NCI-H1417 (cell line): Measurements from ENCODE around the gene NCF1.
"Not testable (repeated sequence)": the region's sequence is repeated elsewhere in the genome, so short reads cannot be mapped to it uniquely, and the experiment has no call there.

Experiments used
- DNase-seq, 3 experiments: peaks; one replicate each; lab custom pipeline; 2025; lab: John Stamatoyannopoulos, UW

The NCF1 gene

DNA sequence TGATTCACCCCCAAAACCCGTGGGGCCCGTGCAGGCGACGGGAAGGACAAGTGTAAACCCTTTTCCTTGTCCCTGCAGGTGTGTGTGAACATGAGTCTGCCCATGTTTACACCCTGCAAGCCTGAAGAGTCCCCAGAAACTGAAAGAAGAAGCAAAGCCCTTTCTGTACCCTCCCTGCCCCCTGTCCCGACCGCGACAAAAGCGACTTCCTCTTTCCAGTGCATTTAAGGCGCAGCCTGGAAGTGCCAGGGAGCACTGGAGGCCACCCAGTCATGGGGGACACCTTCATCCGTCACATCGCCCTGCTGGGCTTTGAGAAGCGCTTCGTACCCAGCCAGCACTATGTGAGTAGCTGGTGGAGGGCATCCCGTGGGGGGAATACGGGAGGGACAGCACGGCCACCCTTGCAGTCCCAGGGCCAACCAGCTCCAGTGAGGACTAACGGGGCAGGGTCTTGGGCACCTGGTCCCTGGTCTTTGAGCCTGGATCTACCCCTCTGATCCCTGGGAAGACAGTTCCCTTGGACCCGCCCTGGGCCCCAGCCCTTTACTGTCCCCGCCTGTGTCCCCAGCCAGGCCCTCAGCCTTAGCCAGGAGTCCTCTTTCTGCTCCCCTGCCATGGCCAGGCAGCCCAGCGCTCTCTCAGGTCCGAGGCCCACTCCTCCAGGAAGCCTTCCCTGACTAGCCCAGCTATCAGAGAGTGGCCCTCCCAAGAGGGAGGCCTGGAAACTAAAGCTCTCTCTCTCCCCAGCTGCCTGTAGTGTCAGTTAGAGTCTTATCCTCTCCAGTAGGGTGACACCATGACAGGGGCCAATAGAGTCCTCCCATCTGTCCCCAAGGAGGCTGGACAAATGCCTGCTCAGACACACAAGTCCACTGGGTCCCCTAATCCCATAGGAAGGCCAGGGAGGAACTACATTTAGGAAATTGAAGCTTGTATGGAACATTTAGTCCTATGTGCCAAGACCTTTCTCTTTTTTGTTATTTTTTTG, at the start of gene NCF1:
Gene NCF1 (plus strand): TSS at position 252 of the 991 bp plus-strand sequence. CDS start 21 bp downstream, at position 273.
- DNase-seq: not testable (repeated sequence)

DNA sequence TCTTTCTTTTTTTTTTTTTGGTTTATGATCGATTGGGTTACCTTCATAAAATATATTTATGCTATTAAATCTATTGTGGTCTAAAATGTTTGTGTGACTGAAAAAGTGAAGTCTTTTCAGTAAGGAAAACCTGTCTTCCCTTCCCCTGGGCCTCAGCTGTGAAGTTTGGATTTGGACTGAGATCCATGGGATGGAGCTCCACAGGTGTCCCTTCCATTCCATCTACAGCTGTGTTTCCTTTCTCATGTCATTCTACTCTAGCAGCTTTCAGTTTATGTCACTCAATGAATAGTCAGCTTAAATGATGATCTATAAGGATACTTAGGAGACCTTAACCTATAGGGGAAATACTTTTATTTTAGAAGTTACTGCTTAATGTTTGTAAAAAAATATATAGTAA, 48.0 kb upstream of the NCF1 start:
- no peak for DNase-seq

DNA sequence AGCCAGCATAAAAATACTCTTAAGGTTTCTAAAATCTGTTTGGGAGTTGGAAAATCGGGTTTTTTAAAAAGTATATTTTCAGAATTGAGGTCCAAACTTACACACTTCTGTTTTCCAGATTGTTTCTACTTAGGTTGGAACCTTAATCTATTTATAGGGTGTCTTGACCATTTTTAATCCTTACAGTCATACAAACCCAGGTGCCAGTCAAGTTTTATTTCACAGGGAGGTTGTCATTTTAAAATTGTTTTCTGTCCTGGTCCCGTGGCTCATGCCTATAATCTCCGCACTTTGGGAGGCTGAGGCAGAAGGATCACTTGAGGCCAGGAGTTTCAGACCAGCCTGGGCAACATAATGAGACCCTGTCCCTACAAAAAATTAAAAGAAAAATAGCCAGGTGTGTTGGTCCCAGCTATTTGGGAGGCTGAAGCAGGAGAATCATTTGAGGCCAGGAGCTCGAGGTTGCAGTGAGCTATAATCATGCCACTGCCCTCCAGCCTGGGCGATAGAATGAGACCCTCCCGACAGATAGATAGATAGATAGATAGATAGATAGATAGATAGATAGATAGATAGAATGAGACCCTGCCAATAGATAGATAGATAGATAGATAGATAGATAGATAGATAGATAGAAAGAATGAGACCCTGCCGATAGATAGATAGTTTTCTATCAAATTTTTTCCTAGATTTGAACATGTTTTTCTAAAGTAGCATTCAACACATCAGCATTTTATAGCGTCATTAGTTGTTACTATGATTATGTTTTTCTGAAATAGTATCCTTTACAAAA, 47.3 kb upstream of the NCF1 start:
- no peak for DNase-seq

DNA sequence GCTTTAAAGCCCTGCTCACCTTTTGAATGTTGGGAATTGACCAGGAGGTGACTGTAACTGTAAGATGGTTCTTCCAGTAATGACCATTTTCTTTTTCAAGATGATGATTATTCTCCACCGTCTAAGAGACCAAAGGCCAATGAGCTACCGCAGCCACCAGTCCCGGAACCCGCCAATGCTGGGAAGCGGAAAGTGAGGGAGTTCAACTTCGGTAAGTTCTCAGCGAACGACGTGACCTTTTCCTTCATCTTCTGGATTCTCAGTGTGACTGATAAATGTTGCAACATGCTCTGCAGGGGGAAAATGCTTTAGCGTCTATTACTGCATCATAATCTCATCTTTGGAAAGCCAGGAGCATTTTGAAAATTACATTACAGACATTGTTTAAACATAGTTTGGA, 45.1 kb upstream of the NCF1 start:
- DNase-seq: not testable (repeated sequence)

DNA sequence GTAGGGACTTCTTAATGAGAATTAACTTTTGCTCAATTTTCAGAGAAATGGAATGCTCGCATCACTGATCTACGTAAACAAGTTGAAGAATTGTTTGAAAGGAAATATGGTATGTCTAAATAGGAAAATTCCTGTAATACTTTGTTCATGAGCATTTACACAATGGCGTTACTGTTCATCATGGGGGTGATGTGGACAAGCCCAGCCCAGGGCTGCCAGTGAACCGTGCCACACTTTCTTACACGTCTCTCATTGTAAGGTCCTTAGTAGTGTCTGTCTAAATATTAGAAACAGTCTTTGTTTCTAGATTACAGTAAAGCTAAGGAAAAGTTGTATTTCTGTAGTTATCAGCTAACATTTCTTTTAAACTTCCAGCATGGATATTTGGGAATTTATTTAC, 43.6 kb upstream of the NCF1 start:
- DNase-seq: not testable (repeated sequence)

DNA sequence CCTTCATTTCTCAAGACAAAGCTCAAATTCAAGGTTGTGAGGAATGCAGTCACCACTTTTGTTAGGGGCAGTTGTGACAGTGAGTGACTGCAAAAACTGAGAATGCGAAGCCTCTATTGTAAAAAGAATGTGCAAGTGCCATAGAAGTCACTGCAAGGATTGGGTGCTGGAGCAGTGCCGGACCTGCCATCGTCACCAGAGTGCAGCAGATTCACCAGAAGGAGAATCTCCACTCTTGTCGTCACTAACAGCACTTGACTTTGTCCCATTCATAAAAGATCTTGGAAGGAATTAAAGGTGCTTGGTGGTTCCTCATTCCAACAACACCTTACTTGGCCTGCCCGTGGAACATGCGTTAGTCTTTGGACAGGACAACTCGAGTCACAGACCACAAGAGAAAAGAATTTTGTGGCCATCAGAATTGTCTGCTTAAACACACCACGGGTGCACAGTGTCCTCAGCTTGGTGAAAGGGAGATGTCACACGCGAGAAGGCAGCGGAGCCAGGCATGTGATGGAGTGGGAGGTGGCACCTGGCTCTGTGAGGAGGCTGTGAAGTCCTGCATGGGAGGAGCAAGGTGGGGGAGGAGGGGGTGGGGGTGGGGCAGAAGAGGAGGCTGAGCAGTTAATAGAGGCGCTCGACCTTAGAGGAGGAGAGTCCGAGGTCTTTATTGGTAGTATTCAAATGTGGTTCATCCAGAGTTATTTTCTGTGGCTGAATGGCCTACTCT, 33.7 kb upstream of the NCF1 start:
- not testable (repeated sequence) for DNase-seq

DNA sequence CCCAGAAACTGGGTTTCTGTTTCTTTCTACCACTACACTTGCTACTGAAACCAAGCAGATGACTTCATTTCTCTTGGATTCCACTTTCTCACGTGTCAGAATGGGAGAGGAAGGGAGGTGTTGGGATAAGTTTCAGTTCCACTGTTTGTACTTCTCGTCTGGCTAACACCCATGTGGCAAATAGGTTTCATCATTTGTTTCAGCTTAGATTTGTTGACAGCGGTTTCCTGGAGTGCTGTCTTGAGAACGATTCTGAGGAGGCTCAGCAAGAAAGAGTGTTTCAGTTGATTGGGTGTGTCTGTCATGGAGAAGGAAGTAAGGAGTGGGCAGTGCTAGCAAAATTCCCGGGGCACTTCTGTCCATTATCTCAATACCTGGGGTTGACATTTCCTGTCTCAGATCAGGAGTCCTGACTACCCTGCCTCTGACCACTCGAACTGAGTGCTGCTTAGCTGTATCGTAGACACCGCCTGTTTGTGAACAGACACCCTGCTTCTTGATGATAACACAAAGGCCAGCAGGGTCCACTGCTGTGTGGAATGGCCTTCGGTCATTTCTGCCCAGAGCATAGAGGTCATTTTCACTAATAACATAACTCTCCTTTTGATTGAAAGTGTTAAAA, 29.8 kb upstream of the NCF1 start:
- not testable (repeated sequence) for DNase-seq

DNA sequence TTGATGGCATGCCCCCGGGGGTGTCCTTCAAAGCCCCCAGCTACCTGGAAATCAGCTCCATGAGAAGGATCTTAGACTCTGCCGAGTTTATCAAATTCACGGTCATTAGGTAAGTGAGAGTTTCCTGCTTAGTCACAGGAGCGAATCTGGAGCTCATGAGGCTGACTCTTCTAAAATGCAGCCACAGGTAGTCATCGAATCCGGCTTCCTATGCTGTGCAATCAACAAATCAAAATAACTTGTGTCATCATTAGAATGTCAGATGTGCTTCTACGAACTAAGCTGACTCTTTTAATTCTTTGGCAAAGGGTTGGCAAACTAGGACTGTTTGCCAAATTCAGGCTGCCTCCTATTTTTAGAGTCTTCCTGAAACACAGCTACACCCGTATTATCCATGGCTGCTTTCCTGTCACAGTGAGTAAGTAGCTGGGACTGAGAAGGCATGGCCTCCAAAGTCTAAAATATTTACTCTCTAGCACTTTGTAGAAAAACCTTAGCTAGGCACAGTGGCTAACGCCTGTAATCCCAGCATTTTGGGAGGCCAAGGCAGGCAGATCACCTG, 19.8 kb upstream of the NCF1 start:
- DNase-seq: not testable (repeated sequence)

DNA sequence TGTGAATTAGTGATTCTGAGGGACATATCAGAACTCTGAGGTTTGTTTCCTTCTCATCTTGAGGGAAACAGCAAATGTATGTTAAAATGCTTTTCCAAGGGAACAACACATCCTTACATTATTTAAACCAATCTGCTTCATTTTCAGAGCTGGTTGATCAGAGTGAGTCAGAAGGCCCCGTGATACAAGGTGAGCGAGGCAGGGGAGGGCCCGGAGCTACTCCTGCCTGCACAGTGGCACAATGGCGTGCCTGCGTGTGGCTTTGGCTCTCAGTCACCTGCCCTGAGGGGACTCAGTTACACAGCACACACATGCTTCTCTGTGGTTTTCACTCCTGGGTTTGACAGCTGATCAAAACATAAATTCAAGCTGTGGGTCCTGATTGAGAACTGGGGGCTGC, 17.1 kb upstream of the NCF1 start:
- DNase-seq: not testable (repeated sequence)

DNA sequence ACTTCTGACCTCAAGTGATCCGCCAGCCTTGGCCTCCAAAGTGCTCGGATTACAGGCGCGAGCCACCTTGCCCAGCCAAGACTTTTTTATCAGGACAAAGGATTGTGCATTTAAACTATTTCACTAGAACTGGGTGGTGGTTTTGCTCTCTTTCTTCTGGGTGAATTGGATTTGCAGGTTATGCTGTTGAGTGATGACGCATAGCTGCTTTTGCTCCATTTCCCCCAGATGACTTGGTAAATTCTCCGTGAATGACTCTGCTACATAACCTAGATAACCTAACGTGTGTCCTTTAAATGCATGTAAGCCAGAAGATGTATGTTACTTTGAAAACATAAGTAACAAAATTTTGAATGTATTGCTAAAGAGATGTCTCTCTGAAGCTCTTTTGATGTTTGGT, 15.5 kb upstream of the NCF1 start:
- DNase-seq: not testable (repeated sequence)

DNA sequence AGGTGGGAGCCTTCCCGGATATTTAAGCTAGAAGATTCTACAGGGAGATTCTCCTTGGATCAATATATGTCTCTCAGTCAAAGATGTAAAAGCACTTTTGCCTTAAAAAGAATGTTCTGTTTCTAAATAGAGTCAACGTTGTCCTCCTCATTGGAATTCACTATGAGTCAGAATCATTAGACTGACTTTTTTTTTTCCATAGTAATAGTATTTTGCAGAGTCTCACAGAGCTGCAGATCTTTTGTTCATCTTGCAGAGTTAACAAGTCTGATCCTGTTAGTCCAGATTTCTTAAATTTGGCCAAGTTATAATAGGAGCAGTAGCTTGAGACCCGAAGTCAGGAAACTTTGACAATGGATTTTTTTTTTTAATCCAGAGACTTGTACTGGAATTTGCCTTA, 14.8 kb upstream of the NCF1 start:
- DNase-seq: not testable (repeated sequence)

DNA sequence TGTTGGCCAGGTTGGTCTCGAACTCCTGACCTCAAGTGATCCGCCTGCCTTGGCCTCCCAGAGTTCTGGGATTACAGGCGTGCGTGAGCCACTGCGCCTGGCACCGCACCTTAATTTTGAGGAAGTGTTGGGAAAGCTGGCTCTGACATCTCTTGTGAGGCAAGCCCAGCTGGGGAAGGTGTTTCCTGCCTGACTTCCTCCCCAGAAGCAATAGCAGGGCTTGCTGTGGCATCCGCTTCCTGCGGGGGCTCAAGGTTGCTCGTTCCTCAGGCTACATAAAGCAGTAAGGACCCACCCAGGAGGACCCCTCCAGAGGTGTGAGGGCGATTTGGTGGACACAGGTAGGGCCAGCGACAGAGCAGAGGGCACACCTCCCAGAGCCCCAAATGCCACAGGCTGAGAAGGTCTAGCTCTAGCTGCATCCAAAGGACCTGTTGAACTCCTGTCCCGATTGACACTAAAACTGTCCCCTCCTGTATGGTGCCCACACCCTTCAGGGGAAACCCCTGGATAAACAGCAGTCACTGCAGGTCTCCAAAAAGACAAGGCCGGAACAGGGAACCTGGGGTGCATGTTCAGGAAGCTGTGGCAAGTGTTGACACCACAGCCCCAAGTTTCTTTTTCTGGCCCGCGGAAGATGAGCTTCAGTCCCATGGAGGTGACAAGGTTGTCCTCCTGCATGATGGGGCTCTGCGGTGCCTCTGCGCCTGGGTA, 8.4 kb upstream of the NCF1 start:
- DNase-seq: not testable (repeated sequence)

DNA sequence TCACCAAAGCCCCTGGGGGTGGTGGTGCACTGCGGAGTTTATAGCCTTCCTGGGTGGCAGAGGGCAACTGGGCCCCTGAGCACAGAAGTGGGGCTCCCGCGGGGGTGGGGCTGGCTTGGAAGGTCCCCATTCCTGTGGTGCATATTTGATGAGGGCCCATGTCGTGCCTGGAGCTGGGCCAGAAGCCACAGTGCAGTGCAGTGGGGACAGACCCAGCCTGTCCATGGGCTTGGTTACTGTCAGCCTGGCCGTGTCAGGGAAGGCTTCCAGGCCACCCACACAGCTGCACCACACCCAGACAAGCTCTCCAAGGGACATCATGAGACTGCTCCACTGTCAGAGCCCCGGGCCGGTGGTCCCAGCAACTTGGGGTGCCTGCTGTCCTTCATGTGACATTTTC, 7.3 kb upstream of the NCF1 start:
- DNase-seq: not testable (repeated sequence)

DNA sequence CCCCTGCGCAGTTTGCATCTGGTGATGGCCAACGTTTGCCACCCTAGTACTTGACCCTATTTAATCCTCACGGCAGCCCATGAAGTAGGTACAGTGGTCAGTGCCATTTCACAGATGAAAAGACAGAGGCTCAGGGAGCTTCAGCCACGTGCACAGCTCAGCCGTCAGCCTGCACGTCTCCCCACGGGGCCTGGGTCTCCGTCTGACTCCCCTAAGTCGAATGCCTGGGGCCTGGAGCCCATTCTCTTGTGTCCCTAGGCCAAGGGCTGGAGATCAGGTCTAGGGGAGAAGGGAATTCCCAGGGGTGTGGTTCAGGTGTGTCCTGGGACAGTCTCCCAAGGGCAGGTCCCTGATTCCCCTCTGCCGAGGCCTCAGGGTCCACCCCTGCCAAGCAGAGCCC, 6.8 kb upstream of the NCF1 start:
- not testable (repeated sequence) for DNase-seq

DNA sequence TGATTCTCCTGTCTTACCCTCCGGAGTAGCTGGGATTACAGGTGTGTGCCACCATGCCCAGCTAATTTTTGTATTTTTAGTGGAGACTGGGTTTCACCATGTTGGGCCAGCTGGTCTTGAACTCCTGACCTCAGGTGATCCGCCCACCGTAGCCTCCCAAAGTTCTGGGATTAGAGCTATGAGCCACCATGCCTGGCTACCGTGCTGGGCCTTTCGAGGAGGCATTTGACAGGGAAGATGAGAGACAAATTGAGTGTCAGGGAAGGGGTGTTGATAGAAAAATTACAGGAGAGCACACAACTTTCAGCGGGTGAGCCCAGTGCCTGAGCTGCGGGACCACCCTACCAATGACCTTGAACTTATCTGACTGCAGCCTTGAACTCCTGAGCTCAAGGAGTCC, 3.7 kb upstream of the NCF1 start:
- DNase-seq: not testable (repeated sequence)

DNA sequence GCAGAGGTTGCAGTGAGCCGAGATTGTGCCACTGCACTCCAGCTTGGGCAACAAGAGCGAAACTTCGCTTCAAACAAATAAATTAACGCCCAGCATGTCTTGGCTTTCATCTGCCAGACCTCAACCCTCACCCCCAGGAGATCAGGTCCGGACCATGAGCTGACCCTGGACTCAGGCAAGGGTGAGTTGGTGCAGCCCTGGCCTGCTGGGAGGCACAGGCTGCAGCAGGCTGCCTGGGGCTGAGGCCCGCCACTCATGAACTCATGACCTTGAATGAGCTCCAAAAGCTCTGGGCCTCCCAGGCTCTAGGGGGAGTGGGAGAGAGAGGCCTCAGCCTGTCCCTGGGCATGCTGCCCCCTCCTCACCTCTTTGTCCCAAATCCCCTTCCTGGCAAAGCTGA, 1.7 kb upstream of the NCF1 start:
- not testable (repeated sequence) for DNase-seq

DNA sequence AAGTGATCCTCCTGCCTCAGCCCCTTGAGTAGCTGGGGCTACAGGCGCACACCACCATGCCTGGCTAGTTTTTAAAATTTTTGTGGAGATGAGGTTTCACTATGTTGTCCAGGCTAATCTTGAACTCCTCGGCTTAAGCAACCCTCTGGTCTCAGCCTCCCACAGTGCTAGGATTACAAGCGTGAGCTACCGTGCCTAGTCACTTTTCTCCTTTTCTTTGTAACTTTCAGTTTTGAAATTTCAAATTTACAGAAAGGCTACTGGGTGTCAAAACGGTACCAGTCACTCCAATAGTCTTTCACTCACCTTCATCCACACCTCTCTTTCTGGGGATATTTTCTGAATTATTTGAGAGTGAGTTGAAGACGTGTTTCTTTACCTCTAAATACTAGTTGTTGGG, 1.3 kb downstream of the NCF1 start:
- DNase-seq: not testable (repeated sequence)

DNA sequence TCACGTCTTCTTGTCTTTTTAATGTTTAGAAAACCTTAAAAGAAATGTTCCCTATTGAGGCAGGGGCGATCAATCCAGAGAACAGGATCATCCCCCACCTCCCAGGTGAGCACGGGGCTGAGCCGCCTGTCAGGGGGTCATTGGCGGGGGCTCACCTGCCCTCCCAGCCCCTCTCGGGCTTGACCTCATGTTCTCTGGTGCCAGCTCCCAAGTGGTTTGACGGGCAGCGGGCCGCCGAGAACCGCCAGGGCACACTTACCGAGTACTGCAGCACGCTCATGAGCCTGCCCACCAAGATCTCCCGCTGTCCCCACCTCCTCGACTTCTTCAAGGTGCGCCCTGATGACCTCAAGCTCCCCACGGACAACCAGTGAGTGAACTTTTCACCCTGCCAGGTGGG, 5.2 kb downstream of the NCF1 start:
- not testable (repeated sequence) for DNase-seq

DNA sequence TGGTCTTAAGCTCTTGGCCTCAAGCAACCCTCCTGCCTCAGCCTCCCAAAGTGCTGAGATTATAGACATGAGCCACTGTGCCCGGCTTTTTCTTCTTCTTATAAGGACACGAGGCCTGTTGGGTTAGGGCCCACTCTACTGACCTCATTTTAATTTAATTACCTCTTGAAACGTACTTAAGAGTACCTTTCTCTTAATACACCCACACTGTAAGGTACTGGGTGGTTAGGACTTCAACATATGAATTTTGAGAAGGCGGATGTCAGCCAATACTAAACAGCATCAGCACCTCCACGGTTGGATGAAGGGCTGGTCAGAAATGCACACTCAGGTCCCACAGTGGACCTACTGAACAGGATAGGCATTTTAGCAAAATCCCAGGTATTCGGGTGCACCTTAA, 7.9 kb downstream of the NCF1 start:
- DNase-seq: not testable (repeated sequence)

DNA sequence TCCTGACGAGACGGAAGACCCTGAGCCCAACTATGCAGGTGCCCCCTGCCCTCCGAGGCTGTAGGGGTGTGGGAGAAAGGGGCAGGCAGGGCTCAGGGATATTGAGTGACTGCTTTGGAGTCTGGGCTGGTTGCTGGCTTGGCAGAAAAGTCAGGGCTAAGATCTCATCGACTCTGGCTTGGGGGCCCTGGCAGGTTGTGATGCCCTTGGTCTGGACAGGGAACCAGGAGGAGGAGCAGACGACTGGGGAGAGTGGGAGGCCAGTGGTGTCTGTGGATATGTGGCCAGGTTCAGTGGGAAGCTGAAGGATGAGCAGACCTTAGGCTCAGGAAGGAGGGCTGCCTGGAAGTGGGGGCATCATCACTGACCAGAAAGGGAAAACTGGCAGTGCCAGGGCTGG, 9.8 kb downstream of the NCF1 start:
- not testable (repeated sequence) for DNase-seq
